GM18519 (cell line): ENCODE data around the gene FXYD1.

Experiments used
- ATAC-seq: cut with Tn5 transposase; IDR thresholded peaks from one replicate; pipeline ENCODE4 v1.9.1; 2021; ENCODE audit warnings: mild to moderate bottlenecking, moderate library complexity; ENCODE audit not compliant: unreplicated experiment, low FRiP score

The FXYD1 gene

DNA sequence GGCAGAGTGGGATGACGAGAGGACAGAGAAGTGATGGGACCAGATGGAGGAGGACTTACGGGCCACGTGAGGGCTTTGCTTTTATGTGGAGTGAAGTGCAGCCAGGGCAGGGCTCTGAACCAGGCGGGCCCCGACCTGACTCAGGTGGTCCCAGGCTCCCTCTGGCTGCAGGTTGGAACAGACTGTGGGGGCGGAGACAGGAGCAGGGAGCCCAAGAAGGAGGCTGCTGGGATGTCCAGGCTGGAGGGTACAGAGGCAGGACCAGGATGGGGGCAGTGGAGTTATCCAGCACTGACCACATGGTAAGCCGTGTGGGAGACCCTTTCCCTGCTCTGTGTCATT lies 18.0 kb downstream of the FXYD1 start:
- no peak for ATAC-seq

DNA sequence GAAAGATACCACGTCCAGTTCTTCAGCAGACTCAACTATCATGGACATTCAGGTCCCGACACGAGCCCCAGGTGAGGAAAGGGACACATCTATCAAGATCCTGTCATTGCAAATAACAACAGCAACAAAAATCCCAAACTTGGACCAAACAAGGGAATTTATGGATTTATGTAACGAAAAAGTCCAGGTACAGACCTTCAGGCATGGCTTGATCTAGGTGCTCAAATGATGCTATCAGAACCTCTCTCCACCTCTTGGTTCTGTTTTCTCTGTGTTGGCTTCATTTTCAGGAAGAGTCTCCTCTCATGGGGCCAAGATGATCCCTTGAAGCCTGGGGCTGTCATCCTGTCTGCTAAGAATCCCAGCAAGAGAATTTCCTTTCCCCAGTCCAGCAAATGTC lies 18.8 kb downstream of the FXYD1 start:
- ATAC-seq, result no peak

DNA sequence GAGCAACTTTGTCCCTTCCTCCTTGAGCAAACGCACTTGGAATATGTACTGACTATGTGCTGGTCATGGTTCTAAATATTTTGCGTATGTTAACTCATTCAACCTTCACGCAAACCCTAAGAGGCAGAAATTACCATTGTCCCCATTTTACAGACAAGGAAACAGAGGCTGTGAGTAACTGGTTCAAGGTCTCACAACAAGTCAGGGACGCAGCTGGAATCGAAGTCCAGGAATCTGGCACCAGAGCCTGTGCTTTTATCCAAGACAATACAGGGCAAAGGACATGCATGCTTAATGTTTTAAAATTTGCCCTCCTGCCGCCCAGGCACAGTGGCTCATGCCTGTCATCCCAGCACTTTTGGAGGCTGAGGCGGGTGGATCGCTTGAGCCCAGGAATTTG lies 21.0 kb downstream of the FXYD1 start:
- ATAC-seq, result no peak

DNA sequence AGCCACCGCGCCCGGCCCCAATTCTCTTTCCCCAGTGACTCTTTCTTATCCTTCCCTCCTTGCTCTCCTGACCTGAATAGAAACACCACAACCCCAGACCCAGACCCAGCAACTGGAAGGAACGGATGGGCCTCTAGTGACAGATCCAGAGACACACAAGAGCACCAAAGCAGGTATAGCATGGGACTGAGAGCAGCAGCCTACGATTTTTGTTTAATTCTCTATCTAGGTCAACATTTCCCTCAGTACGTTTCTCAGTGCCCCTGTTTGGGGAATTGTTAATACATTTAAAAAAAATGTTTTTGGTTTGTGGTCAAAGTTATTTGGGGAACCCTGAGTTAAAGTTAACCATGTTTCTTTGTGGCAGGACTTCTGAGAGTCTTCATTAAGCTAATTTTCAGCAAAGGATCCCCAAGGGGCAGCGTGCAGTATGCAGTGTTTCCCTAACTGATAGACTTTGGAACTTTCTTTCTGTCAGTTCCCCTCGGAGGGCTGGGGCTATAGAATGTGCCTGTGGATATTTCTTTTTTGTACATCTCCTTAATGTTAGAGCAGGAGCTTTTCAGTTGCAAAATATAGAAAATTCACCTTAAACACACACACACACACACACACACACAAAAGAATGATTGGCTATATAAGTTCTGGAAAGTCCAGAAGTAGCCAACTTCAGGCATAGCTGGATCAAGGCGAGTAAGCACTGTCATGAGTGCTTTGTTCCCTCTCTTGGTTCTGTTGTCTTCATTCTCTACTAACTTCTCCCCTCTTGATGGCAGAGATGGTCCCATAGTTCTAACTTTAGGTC lies 22.2 kb downstream of the FXYD1 start:
- no peak for ATAC-seq

DNA sequence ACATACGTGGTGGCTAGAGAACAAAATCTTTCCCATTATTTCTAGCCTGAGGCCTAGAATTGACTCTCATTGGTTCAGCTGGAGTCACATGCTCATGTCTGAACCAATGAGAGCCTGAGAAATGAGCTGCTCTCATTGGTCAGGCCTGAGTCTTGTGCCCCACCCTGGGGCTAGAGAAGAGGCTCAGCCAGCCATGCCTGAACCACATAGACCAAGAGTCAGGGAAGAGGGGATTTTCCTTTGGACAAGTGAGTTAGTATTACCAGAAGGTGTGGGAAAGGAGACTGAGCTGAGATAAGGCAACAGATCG lies 22.8 kb downstream of the FXYD1 start:
- ATAC-seq, result no peak

DNA sequence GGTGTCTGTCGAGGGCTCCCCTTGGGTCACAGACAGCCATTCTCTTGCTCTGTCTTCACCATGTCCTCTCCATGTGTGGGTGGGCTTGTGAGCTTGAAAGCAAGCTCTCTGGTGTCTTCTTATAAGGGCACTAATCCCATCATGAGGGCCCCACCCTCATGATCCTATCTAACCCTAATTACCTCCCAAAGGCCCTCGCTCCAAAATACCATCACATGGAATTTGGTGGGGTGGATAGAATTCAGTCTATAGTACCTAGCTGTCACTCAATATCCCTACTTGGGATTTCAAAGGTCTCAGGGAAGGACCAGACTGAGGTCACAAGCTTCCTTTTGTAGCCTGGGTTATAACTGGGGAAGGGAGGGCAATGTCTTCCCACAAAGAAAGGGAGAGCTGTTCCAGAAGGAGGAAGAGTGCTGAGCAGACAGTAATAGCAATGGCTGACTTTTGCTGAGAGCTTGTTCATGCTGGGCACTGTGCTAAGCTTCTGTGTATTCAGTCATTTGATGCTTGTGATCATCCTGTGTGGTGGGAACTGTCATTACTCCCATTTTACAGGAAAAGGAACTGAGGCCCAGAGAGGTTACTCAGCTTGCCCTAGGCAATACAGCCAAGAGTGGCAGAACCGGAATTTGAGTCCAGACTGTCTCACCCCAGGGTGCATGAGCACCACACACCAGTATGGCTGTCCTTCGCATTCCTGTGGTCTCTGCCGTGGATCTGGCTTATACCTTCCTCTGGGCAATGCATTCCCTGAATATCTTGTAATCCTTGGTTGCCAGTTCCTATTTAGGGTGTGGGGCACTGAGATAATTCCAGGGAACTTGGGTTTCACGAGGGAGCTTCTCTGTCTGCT lies 24.1 kb downstream of the FXYD1 start:
- ATAC-seq, result no peak

DNA sequence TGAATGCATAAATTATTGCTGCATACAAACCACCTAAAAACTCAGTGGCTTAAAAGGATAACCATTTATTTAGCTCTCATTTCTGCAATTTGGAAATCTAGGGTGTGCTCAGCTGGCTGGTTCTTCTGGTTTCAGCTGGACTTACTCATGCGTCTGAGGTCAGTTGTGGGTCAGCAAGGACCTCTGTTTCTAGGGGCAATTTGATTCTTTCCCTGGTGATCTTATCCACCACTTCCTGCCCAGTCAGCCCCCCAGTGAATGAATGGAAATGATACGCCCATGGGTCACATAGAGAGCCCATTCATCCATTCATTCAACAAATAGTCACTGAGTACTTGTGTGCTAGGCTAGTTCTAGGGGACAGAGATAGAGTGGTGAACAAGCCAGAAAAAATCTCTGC lies 25.8 kb downstream of the FXYD1 start:
- ATAC-seq, result no peak

DNA sequence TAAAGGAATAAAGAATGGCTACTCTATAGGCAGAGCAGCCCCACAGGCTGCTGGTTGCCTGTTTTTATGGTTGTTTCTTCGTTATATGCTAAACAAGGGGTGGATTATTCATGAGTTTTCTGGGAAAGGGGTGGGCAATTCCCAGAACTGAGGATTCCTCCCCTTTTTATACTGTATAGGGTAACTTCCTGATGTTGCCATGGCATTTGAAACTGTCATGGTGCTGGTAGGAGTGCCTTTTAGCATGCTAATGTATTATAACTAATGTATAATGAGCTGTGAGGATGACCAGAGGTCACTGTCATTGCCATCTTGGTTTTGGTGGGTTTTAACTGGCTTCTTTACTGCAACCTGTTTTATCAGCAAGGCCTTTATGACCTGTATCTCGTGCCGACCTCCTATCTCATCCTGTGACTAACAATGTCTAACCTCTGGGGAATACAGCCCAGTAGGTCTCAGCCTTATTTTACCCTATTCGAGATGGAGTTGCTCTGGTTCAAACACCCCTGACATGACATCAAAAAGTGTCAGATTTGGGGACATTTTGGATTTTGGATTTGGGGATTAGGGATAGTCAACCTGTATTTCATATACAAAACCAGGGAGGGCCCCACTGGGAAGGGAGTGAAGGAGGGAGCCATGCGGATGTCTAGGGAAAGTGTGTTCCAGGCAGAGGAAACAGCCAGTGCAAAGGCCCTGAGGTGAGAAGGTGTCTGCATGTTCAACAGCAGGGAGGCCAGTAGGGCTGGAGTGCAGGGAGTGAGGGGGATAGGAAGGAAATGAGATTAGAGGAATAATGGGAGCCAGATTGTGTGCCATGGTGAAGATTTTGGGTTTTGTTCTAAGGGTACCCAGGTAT lies 26.8 kb downstream of the FXYD1 start:
- ATAC-seq, result no peak

DNA sequence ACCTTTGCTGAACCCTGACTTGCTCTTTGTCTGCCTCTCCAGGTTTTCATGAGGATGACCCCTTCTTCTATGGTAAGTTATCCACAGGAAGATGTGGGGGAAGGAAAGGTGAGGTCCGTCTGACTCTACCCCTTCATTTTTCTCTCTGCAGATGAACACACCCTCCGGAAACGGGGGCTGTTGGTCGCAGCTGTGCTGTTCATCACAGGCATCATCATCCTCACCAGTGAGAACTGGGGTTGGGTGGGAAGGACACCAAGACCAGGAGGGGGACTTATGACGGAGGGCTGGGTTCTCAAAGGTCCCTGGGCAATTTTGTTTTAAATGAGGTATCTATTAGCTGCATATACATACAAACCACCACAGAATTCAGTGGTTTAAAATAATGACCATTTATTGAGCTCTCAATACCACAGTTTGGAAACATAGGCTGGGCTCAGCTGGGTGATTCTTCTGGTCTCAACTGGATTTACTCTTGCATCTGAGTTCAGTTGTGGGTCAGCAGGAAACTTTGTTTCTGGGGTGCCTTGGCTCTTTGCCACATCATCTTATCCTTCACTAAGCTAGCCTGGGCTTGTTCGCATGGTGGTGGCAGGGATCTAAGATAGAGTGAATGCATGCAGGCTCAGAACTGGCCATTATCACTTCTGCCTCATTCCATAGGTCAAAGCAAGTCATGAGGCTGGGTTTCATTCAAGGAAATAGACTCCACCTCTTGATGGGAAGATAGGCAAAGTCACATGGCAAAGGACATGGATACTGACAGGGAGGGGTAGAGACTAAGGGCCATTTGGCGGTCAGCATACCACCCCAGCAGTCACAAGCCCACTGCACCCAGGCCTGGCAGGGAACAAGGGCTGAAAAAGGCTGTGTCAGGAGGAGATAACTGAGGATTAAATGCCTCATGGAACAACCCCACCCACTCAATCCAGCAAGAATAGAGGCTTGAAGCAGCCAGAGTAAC lies 27.8 kb downstream of the FXYD1 start:
- ATAC-seq, result no peak

DNA sequence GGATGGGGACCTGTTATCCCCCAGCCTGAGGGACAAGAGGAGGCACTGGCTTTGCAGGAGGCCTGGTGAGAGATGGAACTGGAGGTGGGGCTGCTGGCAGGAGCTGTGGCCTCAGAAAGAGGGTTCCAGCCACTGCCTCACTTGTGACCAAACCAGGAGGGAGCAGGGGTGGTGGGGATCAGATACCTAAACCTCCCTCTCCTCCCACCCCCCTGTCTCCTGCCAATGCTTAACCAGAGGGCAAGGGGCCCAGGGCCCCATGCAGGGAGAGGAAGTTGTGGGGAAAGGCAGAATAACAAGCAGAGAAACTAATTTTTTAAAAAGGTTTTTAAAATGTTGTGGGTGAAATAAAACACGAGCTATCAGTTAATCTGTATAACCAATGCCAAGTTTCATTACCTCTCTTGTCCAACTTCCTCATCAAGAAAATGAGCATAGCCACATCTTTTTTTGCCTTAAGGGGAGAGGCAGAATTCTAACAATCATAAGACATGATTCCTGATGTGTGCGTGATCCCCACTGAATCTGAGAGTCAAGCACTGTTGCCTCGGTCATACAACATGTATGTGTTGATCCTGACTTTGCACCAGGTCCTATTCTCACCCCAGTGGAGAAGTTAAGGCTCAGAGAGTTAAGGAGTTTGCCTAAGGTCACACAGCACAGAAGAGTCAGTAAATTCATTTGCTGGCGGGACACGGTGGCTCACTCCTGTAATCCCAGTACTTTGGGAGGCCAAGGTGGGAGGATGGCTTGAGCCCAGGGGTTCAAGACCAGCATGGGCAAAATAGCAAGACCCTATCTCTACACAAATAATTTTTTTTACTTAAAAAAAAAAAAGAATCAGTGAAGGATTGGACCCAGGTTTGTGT lies 28.9 kb downstream of the FXYD1 start:
- ATAC-seq, result no peak

DNA sequence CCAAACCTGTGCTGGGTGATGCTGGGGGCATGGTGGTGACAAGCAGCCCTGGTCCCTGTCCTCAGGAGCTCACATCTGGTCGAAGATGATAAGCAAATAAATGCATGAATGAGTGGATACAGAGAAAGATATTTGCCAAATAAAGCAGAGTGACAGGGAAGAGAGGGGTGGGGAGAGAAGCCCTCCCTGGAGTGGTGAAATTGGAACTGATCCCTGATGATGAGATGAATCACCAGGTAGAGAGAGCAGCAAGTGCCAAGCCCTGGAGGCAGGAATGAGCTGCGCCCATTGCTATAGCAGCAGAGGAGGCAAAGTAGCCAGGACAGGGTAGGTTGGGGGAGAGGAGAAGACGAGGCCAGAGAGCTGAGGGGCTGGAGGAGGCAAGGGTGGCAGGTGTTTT lies 29.6 kb downstream of the FXYD1 start:
- no peak for ATAC-seq

DNA sequence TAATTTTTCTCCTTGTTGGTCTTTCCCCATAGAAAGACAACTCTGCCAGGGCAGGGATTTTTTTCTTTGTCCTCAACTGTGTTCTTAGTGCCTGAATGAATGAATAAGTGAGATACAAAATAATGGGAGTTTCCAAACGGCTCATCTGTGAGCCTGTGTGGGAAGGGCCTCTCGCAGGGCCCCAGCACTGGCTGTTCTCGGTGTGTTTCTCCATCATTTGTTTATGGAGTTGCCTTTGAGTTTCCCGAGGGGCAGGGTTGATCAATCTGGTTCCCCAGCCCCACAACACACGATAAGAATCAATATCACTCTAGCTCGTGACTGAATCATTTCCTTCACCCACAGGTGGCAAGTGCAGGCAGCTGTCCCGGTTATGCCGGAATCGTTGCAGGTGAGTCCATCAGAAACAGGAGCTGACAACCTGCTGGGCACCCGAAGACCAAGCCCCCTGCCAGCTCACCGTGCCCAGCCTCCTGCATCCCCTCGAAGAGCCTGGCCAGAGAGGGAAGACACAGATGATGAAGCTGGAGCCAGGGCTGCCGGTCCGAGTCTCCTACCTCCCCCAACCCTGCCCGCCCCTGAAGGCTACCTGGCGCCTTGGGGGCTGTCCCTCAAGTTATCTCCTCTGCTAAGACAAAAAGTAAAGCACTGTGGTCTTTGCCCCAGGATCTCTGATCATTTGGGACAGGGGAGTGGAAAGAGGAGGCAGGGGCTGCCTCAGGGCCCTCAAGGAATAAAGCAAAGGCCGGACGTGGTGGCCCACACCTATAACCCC lies 30.8 kb downstream of the FXYD1 start:
- ATAC-seq, result no peak

DNA sequence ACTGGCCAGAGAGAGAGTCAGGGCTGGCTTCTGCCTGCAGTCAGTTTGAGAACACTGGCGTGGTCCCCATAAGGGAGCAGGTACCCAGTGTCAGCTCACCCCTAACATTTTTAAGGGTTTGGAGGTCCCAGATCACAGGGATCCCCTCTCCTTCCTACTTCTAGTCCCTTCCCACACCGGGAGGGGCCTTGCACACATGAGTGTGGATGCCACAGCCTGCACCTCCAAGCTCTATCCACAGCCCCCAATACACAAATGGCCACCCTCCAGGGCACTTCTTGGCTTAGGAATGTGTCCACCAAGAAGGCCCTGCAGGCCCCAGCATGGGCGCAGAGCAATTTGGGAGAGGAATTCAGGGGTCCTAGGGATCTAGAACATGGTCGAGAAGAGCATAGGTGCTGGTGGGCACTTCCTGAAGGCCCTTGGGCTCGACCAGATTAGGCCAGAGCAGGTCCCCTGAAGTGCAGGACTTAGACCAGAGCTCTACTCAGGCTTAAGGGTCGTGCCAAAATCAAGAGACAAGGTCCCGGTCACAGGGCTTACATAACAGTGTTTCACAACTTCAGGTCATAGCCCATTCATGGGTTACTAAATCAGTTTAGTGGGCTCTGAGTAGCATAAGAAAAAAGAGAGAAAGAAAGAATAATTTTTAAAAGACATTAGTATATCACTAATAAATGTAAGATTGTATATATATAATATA lies 31.9 kb downstream of the FXYD1 start:
- no peak for ATAC-seq

DNA sequence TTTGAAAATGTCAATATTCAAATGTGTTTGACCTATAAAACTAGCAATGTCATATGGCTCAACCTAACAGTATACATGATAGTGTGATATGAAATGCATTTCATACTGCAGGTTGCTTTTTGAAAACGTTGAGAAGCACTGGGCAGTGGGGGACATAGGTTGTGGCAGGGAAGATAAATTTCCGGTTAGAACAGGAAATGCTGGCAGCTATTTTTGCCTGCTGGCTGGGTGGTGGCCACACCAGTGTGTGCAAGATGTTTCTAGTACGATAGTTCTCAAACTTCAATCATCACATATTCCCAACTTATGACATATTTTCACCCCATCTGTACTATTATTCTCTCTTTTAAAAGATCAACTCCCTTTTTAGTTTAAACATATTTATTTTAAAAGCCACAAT lies 33.1 kb downstream of the FXYD1 start:
- no peak for ATAC-seq

DNA sequence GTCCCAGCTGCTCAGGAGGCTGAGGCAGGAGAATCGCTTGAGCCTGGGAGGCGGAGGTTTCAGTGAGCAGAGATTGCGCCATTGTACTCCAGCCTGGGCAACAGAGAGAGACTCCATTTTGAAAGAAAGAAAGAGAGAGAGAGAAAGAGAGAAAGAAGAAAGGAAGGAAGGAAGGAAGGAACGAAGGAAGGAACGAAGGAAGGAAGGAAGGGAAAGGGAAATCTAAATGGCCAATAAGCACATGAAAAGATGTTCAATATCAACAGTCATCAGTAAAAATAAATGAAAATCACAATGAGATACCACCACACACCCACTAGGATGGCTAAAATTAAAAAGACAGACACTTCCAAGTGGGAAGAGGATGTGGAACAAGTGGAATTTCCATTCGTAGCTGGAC lies 35.6 kb downstream of the FXYD1 start:
- no peak for ATAC-seq

DNA sequence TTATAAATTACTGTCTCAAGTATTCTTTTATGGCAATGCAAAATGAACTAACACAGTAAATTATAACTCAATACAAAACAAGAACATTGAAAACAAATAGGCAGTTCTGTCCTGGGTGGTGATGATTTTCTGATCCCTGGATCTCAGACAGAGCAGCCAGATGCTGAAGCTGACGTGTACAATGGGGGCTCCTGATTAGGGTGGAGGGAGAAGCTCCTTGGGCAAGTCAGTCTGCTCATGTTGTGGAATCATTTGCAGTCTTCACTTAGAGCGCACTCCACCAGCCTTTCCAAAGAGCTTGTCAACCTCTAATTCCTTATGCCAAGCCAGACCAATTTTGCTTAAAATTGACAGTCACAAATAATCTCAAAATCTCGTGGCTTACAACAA lies 37.6 kb downstream of the FXYD1 start:
- no peak for ATAC-seq

DNA sequence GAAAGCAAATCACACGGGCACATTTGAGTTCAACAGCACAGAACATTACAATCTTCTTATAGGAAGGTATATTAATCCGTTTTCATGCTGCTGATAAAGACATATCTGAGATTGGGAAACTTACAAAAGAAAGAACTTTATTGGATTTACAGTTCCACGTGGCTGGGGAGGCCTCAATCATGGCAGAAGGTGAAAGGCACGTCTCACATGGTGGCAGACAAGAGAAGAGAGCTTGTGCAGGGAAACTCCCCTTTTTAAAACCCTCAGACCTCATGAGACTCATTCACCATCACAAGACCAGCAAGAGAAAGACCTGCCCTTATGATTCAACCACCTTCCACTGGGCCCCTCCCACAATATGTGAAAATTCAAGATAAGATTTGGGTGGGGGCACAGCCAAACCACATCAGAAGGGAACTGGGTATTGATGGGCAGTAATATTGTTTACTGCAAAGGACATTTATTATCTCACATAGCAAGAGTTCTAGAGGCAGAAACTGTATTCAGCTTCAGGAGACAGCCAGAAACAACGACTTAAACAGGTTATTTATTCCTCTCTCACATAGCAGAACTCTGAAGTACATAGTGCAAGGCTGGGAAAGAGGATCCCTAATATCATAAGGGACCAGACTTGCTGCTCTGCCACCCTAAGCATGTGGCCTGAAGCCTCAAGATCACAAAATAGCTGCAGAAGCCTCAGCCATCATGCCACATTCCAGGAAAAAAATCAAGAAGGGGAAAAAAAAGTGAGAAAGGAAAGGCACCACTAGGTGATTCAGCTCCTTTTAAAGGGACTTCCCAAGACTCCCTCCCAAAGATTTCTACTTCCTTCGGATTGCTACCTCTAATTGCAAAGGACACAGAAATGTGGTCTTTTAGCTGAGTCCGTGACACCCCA lies 39.0 kb downstream of the FXYD1 start:
- no peak for ATAC-seq
